ENCODE measurements around the gene HPCAL1. TPM values are rescaled to one million over a fixed set of nuclear protein-coding genes. Genes with fewer than 3 reads are reported as not detected.
"Not testable (repeated sequence)": the region's sequence is repeated elsewhere in the genome, so short reads cannot be mapped to it uniquely, and the experiment has no call there.

The HPCAL1 gene
- total RNA-seq, 1 donor from 2014 or later = 27.5 TPM

GRCh38 chr2:10282611-10283105, 20.0 kb upstream of the HPCAL1 start:
- DNase-seq (ENCODE audit: low spot score) (no peak), ATAC-seq (no peak)

GRCh38 chr2:10283106-10284062, 19.3 kb upstream of the HPCAL1 start:
- ATAC-seq = no peak
- DNase-seq (ENCODE audit: low spot score) = no peak

- no peak for ATAC-seq
Observed at GRCh38 chr2:10284108-10284870, 18.4 kb upstream of the HPCAL1 start.

GRCh38 chr2:10285191-10285555, 17.5 kb upstream of the HPCAL1 start:
- no peak for ATAC-seq
- no peak for DNase-seq (ENCODE audit: low spot score)

More at GRCh38 chr2:10284108-10284870, 18.4 kb upstream of the HPCAL1 start:
- no peak for DNase-seq (ENCODE audit: low spot score)

- DNase-seq (ENCODE audit: low spot score) (peak; percentile 95), ATAC-seq (peak; percentile 87)
Observed at GRCh38 chr2:10285556-10286198, 17.0 kb upstream of the HPCAL1 start.

GRCh38 chr2:10286216-10287037, 16.3 kb upstream of the HPCAL1 start:
- ATAC-seq (peak; percentile 73), DNase-seq (ENCODE audit: low spot score) (peak; percentile 85)

GRCh38 chr2:10287761-10288160, 14.9 kb upstream of the HPCAL1 start:
- no peak for ATAC-seq
- DNase-seq (ENCODE audit: low spot score) = no peak

- ATAC-seq (peak; percentile 25), DNase-seq (ENCODE audit: low spot score) (peak; percentile 73)
Observed at GRCh38 chr2:10288606-10289005, 14.1 kb upstream of the HPCAL1 start.

GRCh38 chr2:10289352-10289751, 13.4 kb upstream of the HPCAL1 start:
- no peak for ATAC-seq
- DNase-seq (ENCODE audit: low spot score) = no peak

GRCh38 chr2:10289891-10290290, 12.8 kb upstream of the HPCAL1 start:
- ATAC-seq = no peak

GRCh38 chr2:10291376-10291775, 11.3 kb upstream of the HPCAL1 start:
- ATAC-seq = not testable (repeated sequence)

More at GRCh38 chr2:10289891-10290290, 12.8 kb upstream of the HPCAL1 start:
- no peak for DNase-seq (ENCODE audit: low spot score)

GRCh38 chr2:10292033-10292432, 10.7 kb upstream of the HPCAL1 start:
- DNase-seq (ENCODE audit: low spot score) = no peak
- ATAC-seq = no peak

More at GRCh38 chr2:10291376-10291775, 11.3 kb upstream of the HPCAL1 start:
- DNase-seq (ENCODE audit: low spot score) = not testable (repeated sequence)

GRCh38 chr2:10293603-10294002, 9.1 kb upstream of the HPCAL1 start:
- no peak for DNase-seq (ENCODE audit: low spot score)
- ATAC-seq = no peak

- ATAC-seq (no peak), DNase-seq (ENCODE audit: low spot score) (no peak)
Observed at GRCh38 chr2:10294077-10294476, 8.6 kb upstream of the HPCAL1 start.

- ATAC-seq; DNase-seq (ENCODE audit: low spot score): not testable (repeated sequence)
Observed at GRCh38 chr2:10295649-10296048, 7.1 kb upstream of the HPCAL1 start.

- ATAC-seq = no peak
- no peak for DNase-seq (ENCODE audit: low spot score)
Observed at GRCh38 chr2:10296142-10296541, 6.6 kb upstream of the HPCAL1 start.

GRCh38 chr2:10297191-10297830, 5.4 kb upstream of the HPCAL1 start:
- ATAC-seq (no peak), DNase-seq (ENCODE audit: low spot score) (no peak)

GRCh38 chr2:10297959-10298531, 4.7 kb upstream of the HPCAL1 start:
- ATAC-seq (no peak), DNase-seq (ENCODE audit: low spot score) (no peak)

- not testable (repeated sequence) for ATAC-seq; DNase-seq (ENCODE audit: low spot score)
Observed at GRCh38 chr2:10298777-10299176, 3.9 kb upstream of the HPCAL1 start.

Measured in left lobe of liver (tissue), 2 donors.